Gastroesophageal sphincter (tissue), 3 donors: ENCODE measurements around the gene PLA2G2E.

ENCODE experiments used
- CTCF ChIP-seq, 4 experiments: fragments of 200-600 bp in 2 of 4; fragments of 450-650 bp in 2 of 4; sonication (generic) in 1 of 4; IDR thresholded peaks; one replicate each; pipeline ENCODE4 v1.5.1; 2017 to 2019; ENCODE audit warnings: antibody characterized with exemption in 4 of 4, mild to moderate bottlenecking in 2 of 4, moderate library complexity in 2 of 4
- POLR2A ChIP-seq, 2 donors: fragments of 450-650 bp; IDR thresholded peaks; one replicate each; pipeline ENCODE4 v1.6.1; 2017; ENCODE audit warnings: antibody characterized with exemption in 2 of 2, mild to moderate bottlenecking in 2 of 2, moderate library complexity in 1 of 2
- POLR2AphosphoS5 ChIP-seq: sonication (generic); formaldehyde crosslinking; IDR thresholded peaks from one replicate; pipeline ENCODE4 v1.6.1; 2017; ENCODE audit warnings: antibody characterized with exemption

GRCh38 chr1:19909392-19909791, 14.0 kb downstream of the PLA2G2E start:
- no peak for TF ChIP-seq POLR2A (IDR thresholded peaks at IDR 0.05)
- no peak for TF ChIP-seq CTCF (IDR thresholded peaks at IDR 0.05)
- no peak for TF ChIP-seq POLR2AphosphoS5
